ENCODE results near the gene STK11IP.

GRCh38 chr2:219575566-219576504 lies 21.8 kb upstream of the STK11IP start:
- no peak for TF ChIP-seq CTCF (conservative IDR thresholded peaks at IDR 0.05)
- no peak for TF ChIP-seq EZH2 (IDR thresholded peaks at IDR 0.05; ENCODE audit: low read depth)

Measured in PC-9 (cell line).